ENCODE results near the gene TMED9.
A peak's percentile ranks its signal among the peaks of the same experiment; 100 is the strongest.
"Not testable (repeated sequence)": the region's sequence is repeated elsewhere in the genome, so short reads cannot be mapped to it uniquely, and the experiment has no call there.

TMED9 gene

GRCh38 chr5:177557041-177557647 lies 34.9 kb upstream of the TMED9 start:
- peak; percentile 65 to 76 for DNase-seq

DNA sequence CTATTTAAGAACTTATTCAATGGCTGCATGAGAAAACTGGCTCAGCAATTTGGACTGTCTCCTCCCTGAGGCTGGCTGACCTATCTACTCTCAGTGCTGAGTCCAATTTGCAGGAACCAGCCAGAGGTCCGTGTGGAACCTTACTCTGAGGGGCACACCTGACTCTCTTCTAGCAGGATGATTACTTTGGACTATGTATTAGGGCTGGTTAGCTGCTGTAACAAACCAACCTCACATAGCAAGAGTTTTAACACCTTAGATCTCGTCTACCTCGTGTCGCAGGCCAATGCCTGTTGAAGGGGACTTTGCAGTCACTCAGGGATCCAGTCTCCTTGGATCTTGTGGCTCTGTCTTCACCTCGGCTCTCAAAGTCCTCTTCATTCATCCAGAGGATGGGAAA lies 34.2 kb upstream of the TMED9 start:
- DNase-seq = no peak
- TF ChIP-seq GATA1 (IDR thresholded peaks at IDR 0.05; ENCODE audit: low read depth, low read length) (no peak), POLR2A (IDR thresholded peaks at IDR 0.05; ENCODE audit: low read length) (no peak)

More at GRCh38 chr5:177557041-177557647, 34.9 kb upstream of the TMED9 start:
- TF ChIP-seq GATA1 (IDR thresholded peaks at IDR 0.05; ENCODE audit: low read depth, low read length) (no peak), POLR2A (IDR thresholded peaks at IDR 0.05; ENCODE audit: low read length) (no peak)

GRCh38 chr5:177559446-177559941 lies 32.5 kb upstream of the TMED9 start:
- DNase-seq = not testable (repeated sequence)

DNA sequence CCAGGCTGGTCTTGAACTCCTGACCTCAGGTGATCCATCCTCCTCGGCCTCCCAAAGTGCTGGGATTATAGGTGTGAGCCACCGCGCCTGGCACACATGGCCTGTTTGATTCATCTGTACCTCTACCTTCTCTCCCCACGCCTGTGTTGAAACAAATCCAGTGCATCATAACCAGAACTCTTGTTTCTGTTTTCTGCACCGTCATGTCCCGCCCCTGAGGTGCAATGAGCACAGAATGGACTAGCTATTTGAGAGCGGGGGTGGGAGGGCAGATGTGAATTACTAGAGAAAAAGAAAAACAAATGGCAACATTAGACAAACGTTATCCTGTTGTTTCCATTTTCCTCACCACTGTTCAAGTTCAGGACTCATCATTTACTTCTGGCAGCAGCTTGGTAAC lies 27.0 kb upstream of the TMED9 start:
- no peak for DNase-seq
- TF ChIP-seq POLR2A (IDR thresholded peaks at IDR 0.05; ENCODE audit: low read length) (no peak), GATA1 (IDR thresholded peaks at IDR 0.05; ENCODE audit: low read depth, low read length) (no peak)

DNA sequence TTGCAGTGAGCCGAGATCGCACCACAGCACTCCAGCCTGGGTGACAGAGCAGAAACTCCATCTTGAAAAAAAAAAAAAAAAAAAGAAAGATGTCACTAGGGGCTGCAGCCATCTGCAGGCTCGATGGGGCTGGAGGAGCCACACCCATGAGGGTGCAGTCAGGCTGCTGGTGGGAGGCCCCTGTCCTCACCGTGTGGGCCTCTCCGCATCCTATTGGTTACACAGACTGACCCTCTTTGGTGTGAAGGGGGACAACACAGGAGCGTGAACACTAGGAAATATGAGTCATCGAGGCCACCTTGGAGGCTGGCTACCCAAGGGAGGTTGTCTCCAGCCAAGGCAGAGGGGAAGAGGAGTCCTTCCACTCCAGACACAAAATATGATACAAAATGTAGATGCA lies 23.7 kb upstream of the TMED9 start:
- TF ChIP-seq GATA1 (IDR thresholded peaks at IDR 0.05; ENCODE audit: low read depth, low read length) = no peak
- no peak for TF ChIP-seq POLR2A (IDR thresholded peaks at IDR 0.05; ENCODE audit: low read length)
- no peak for DNase-seq

GRCh38 chr5:177569894-177570293 lies 22.1 kb upstream of the TMED9 start:
- TF ChIP-seq POLR2A (IDR thresholded peaks at IDR 0.05; ENCODE audit: low read length) (no peak), GATA1 (IDR thresholded peaks at IDR 0.05; ENCODE audit: low read depth, low read length) (no peak)
- no peak for DNase-seq

GRCh38 chr5:177575488-177575887 lies 16.5 kb upstream of the TMED9 start:
- DNase-seq = no peak
- TF ChIP-seq GATA1 (IDR thresholded peaks at IDR 0.05; ENCODE audit: low read depth, low read length) = no peak
- no peak for TF ChIP-seq POLR2A (IDR thresholded peaks at IDR 0.05; ENCODE audit: low read length)

DNA sequence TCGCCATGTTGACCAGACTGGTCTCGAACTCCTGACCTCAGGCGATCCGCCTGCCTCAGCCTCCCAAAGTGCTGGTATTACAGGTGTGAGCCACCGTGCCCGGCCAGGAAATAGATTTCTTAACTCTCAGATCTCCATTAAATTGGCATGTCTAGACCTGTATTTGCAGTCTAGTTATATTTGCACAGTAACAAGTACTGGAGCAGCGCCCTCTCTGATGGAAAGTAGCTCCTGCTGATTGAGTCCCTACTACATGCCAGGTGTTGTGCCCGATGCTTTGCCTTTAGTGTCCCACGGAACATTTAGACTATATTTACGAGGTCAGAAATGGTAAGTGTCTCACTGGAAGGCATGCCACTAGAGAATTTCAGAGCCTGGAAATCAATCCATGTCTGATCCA lies 15.8 kb upstream of the TMED9 start:
- TF ChIP-seq POLR2A (IDR thresholded peaks at IDR 0.05; ENCODE audit: low read length) = no peak
- no peak for TF ChIP-seq GATA1 (IDR thresholded peaks at IDR 0.05; ENCODE audit: low read depth, low read length)
- DNase-seq = no peak

DNA sequence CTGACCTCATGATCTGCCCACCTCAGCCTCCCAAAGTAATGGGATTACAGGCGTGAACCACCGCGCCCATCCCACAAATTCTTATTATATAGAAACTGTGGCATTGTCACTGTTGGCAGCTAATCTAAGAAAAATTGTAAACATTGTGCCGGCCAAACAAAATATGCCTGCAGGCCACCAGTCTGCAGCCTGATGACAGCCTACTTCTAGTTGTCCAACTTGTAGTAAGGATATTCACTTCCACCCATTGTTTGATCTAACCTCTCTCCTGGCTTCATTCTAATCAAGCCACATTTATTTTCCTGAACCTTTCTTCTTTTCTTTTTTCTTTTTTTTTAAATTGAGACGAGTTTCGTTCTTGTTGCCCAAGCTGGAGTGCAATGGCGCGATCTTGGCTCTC lies 13.7 kb upstream of the TMED9 start:
- DNase-seq = no peak
- TF ChIP-seq POLR2A (IDR thresholded peaks at IDR 0.05; ENCODE audit: low read length) = no peak
- no peak for TF ChIP-seq GATA1 (IDR thresholded peaks at IDR 0.05; ENCODE audit: low read depth, low read length)

DNA sequence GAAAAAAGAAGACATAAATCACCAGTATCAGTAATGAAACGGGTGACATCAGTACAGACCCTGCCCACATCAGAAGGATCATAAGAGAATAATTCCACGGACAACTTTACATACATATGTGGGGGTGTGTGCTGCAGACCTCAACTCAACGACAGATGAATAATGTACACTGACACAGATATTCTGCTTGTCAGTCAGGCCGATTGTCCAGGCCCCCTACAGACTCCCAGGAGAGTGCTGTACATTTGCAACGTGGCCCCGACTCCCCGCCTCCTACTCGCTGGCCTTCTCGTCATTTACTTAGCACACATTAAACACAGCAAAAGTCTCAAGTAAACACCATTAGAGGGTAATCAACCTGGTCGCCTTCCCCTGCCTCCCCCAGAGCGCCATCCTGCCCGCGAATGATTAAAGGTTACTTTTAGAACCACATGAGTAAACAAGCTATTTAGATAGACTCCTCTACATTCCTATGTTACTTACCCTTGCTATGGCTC lies 3.5 kb upstream of the TMED9 start:
- DNase-seq = no peak
- TF ChIP-seq GATA1 (IDR thresholded peaks at IDR 0.05; ENCODE audit: low read depth, low read length) = no peak
- TF ChIP-seq POLR2A (IDR thresholded peaks at IDR 0.05; ENCODE audit: low read length) = no peak

DNA sequence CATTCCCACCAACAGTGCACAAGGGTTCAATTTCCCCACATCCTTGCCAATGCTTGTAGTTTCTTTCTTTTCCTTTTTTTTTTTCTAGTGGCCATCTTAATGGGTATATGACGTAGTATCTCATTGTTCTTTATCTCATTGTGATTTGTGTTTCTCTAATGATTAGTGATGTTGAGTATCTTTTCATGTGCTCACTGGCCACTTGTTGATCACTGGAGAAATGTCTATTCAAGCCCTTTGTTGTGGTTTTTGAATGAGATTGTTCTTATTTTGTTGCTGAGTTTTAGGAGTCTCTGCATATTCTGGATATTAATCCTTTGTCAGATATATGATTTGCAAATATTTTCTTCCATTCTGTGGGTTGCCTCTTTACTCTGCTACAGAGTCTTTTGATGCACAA lies 1.6 kb upstream of the TMED9 start:
- no peak for DNase-seq
- TF ChIP-seq GATA1 (IDR thresholded peaks at IDR 0.05; ENCODE audit: low read depth, low read length) = no peak

GRCh38 chr5:177591690-177592009 lies 353 bp upstream of the TMED9 start:
- TF ChIP-seq POLR2A (IDR thresholded peaks at IDR 0.05; ENCODE audit: low read length) (no peak), GATA1 (IDR thresholded peaks at IDR 0.05; ENCODE audit: low read depth, low read length) (no peak)
- DNase-seq = no peak

DNA sequence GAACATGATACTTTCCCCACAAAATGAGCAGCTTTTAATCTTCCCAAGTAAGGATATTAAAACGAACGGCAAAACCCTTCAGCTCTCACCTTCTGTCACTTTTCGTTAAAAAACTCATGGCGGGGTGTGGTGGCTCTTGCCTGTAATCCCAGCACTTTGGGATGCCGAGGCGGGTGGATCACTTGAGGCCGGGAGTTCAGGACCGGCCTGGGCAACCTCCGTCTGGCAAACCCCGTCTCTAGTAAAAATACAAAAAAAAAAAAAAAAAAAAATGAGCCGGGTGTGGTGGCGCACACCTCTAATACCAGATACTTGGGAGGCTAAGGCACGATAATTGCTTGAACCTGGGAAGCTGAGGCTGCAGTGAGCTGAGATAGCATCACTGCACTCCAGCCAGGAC lies 902 bp downstream of the TMED9 start:
- DNase-seq = no peak

GRCh38 chr5:177593511-177593910 lies 1.5 kb downstream of the TMED9 start:
- TF ChIP-seq GATA1 (IDR thresholded peaks at IDR 0.05; ENCODE audit: low read depth, low read length) = no peak
- TF ChIP-seq POLR2A (IDR thresholded peaks at IDR 0.05; ENCODE audit: low read length) = no peak
- no peak for DNase-seq

More for the DNA sequence above, 902 bp downstream of the TMED9 start:
- TF ChIP-seq GATA1 (IDR thresholded peaks at IDR 0.05; ENCODE audit: low read depth, low read length) (no peak), POLR2A (IDR thresholded peaks at IDR 0.05; ENCODE audit: low read length) (no peak)

DNA sequence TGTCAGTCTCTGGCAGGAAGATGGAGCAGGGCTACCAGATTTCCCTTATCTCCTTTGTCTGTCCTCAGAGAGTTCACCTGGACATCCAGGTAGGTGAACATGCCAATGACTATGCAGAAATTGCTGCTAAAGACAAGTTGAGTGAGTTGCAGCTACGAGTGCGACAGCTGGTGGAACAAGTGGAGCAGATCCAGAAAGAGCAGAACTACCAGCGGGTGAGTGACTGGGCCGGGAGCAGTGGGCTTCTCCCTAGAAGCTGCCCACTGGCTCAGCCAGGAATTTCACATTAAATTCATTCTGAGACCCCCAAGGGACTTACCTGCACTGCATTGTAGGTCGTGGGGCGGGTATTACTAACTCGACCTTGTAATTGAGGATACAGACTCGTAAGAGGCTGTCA lies 2.1 kb downstream of the TMED9 start:
- no peak for TF ChIP-seq POLR2A (IDR thresholded peaks at IDR 0.05; ENCODE audit: low read length)

More for the DNA sequence above, 2.1 kb downstream of the TMED9 start:
- no peak for DNase-seq

Data from erythroblast (primary cell).